SK-N-SH (cell line): Measurements from ENCODE around the gene KLK12. TPM values are rescaled to one million over a fixed set of nuclear protein-coding genes. Genes with fewer than 3 reads are reported as not detected.

ENCODE experiments used
- CTCF ChIA-PET: fragments of 300-600, 350-600 bp; formaldehyde crosslinking; extraction: SDS; loops from one replicate; lab custom pipeline; 2021; lab: Yijun Ruan, JAX
- POLR2A ChIA-PET: fragments of 350-600 bp; sonication (Branson Sonifier 250); formaldehyde crosslinking; extraction: SDS; loops from one replicate; lab custom pipeline; 2020; ENCODE audit warnings: antibody characterized with exemption, inconsistent platforms; lab: Yijun Ruan, JAX
- DNase-seq: peaks from one replicate; pipeline ENCODE4 v3.0.0; 2012
- H2AFZ ChIP-seq: fragments of 200-600 bp; sonication (generic); 2 replicates; pipeline ENCODE4 v1.8.1; 2016; ENCODE audit warnings: antibody characterized with exemption, mild to moderate bottlenecking, low read depth
- H3F3A ChIP-seq: fragments of 200-600 bp; sonication (generic); replicated peaks from 2 replicates; pipeline ENCODE3; 2016; ENCODE audit warnings: antibody characterized with exemption, mild to moderate bottlenecking; ENCODE audit not compliant: insufficient read depth
- H3K27ac ChIP-seq, 2 experiments: fragments of 200-500 bp in 1 of 2; fragments of 200-600 bp in 1 of 2; sonication (Bioruptor generic) in 1 of 2; sonication (generic), shearing (Covaris generic) in 1 of 2; 2 replicates each; pipeline versions ENCODE4 v1.5.1 to v1.6.1; 2014 to 2016; ENCODE audit warnings: low read depth in 2 of 2, inconsistent platforms in 1 of 2, low read length in 1 of 2, mild to moderate bottlenecking in 1 of 2, mixed read lengths in 1 of 2
- H3K27me3 ChIP-seq: fragments of 200-600 bp; sonication (generic), shearing (Covaris generic); 2 replicates; pipeline ENCODE4 v1.6.1; 2016; ENCODE audit warnings: mixed run types; ENCODE audit not compliant: insufficient read depth
- H3K36me3 ChIP-seq, 2 experiments: fragments of 200-500 bp in 1 of 2; fragments of 200-600 bp in 1 of 2; sonication (Bioruptor generic) in 1 of 2; sonication (generic) in 1 of 2; replicated peaks in 1 of 2; 2 replicates each; pipeline versions ENCODE3 to v1.5.1; 2014 to 2016; ENCODE audit warnings: low read length in 1 of 2, mild to moderate bottlenecking in 1 of 2; ENCODE audit not compliant: insufficient read depth in 2 of 2, control insufficient read depth in 1 of 2
- H3K4me1 ChIP-seq, 2 experiments: fragments of 200-500 bp in 1 of 2; fragments of 200-600 bp in 1 of 2; sonication (Bioruptor generic) in 1 of 2; sonication (generic), shearing (Covaris generic) in 1 of 2; 2 replicates each; pipeline versions ENCODE4 v1.5.1 to v1.6.1; 2014 to 2016; ENCODE audit warnings: low read depth in 1 of 2, low read length in 1 of 2, mixed run types in 1 of 2; ENCODE audit not compliant: insufficient read depth in 2 of 2, control insufficient read depth in 1 of 2
- H3K4me2 ChIP-seq: fragments of 200-600 bp; sonication (generic), shearing (Covaris generic); 2 replicates; pipeline ENCODE4 v1.6.1; 2017; ENCODE audit warnings: mixed run types
- H3K4me3 ChIP-seq, 2 experiments: fragments of 200-500 bp in 1 of 2; fragments of 200-600 bp in 1 of 2; sonication (Bioruptor generic) in 1 of 2; sonication (generic), shearing (Covaris generic) in 1 of 2; 2 replicates each; pipeline versions ENCODE4 v1.5.1 to v1.8.1; 2014 to 2016; ENCODE audit warnings: low read depth in 2 of 2, inconsistent platforms in 1 of 2, low read length in 1 of 2, mild to moderate bottlenecking in 1 of 2, mixed read lengths in 1 of 2, moderate library complexity in 1 of 2
- H3K79me2 ChIP-seq: fragments of 200-600 bp; sonication (generic); 2 replicates; pipeline ENCODE4 v1.8.1; 2017; ENCODE audit warnings: mild to moderate bottlenecking; ENCODE audit not compliant: insufficient read depth
- H3K9ac ChIP-seq: fragments of 200-600 bp; sonication (generic); 2 replicates; pipeline ENCODE4 v1.6.1; 2017; ENCODE audit warnings: mixed run types
- H3K9me2 ChIP-seq: fragments of 200-600 bp; sonication (generic); 2 replicates; pipeline ENCODE4 v1.6.1; 2017; ENCODE audit warnings: mixed run types
- H3K9me3 ChIP-seq: fragments of 200-600 bp; sonication (generic); 2 replicates; pipeline ENCODE4 v1.6.1; 2017; ENCODE audit warnings: mixed run types, mild to moderate bottlenecking, moderate library complexity
- H4K20me1 ChIP-seq: fragments of 200-600 bp; sonication (generic); 2 replicates; pipeline ENCODE4 v1.6.1; 2017; ENCODE audit warnings: mild to moderate bottlenecking, mixed run types; ENCODE audit not compliant: insufficient read depth
- CTCF ChIP-seq: fragments of 200-600 bp; sonication (generic); IDR thresholded peaks from 2 replicates; pipeline ENCODE4 v1.6.1; 2017; ENCODE audit warnings: antibody characterized with exemption, mild to moderate bottlenecking, moderate library complexity
- ELF1 ChIP-seq: IDR thresholded peaks from 2 replicates; pipeline ENCODE4 v1.4.0; 2012
- EP300 ChIP-seq, 2 experiments: IDR thresholded peaks; 2 replicates each; pipeline versions ENCODE4 v1.4.0 to v1.6.1; 2012; ENCODE audit warnings: borderline replicate concordance in 1 of 2, low read depth in 1 of 2, low read length in 1 of 2
- FOXM1 ChIP-seq: IDR thresholded peaks from 2 replicates; pipeline ENCODE4 v1.4.0; 2012; ENCODE audit warnings: low read depth, mild to moderate bottlenecking
- IRF3 ChIP-seq: fragments of 150-350 bp; IDR thresholded peaks from 2 replicates; pipeline ENCODE4 v1.6.1; 2016; ENCODE audit warnings: mild to moderate bottlenecking, low read depth, low read length
- JUND ChIP-seq: IDR thresholded peaks from 2 replicates; pipeline ENCODE4 v1.4.0; 2012
- MEF2A ChIP-seq: IDR thresholded peaks from 2 replicates; pipeline ENCODE4 v1.4.0; 2012; ENCODE audit warnings: low read depth, borderline replicate concordance
- MXI1 ChIP-seq: IDR thresholded peaks from 2 replicates; pipeline ENCODE4 v1.6.1; 2012; ENCODE audit warnings: mild to moderate bottlenecking, low read depth, low read length, improper control_type of control experiment
- NFIC ChIP-seq: IDR thresholded peaks from 2 replicates; pipeline ENCODE4 v1.4.0; 2012; ENCODE audit warnings: borderline replicate concordance
- RAD21 ChIP-seq: IDR thresholded peaks from 2 replicates; pipeline ENCODE4 v1.6.1; 2012; ENCODE audit warnings: mild to moderate bottlenecking, low read length
- RCOR1 ChIP-seq: fragments of 150-350 bp; IDR thresholded peaks from 2 replicates; pipeline ENCODE4 v1.6.1; 2017; ENCODE audit warnings: antibody characterized with exemption, low read length
- RFX5 ChIP-seq: IDR thresholded peaks from 2 replicates; pipeline ENCODE4 v1.6.1; 2012; ENCODE audit warnings: mild to moderate bottlenecking, improper control_type of control experiment, low read length
- USF2 ChIP-seq: fragments of 150-350 bp; IDR thresholded peaks from 2 replicates; pipeline ENCODE4 v1.6.1; 2017; ENCODE audit warnings: antibody characterized with exemption, low read length, low read depth, borderline replicate concordance
- YY1 ChIP-seq: IDR thresholded peaks from 2 replicates; pipeline ENCODE4 v1.4.0; 2012; ENCODE audit warnings: low read depth, mild to moderate bottlenecking
- ZBTB33 ChIP-seq: IDR thresholded peaks from 2 replicates; pipeline ENCODE4 v1.4.0; 2012; ENCODE audit warnings: low read depth, borderline replicate concordance
- WGBS: methylation state at CpG from one replicate; pipeline ENCODE4 v1.1.6; 2017; ENCODE audit warnings: low lambda C conversion rate; 5-methylcytosine and 5-hydroxymethylcytosine counted together
- polyA plus RNA-seq, 3 experiments: library from polyadenylated mRNA; depleted of rRNA; stranded (reverse); fragments of >200 nt; gene quantifications; 2 replicates each; pipeline ENCODE4 v1.2.3, GENCODE V29; 2012

KLK12 gene
- polyA plus RNA-seq, 1 of the 3 experiments (the other 2 are of a cell fraction) = not detected

GRCh38 chr19:51081476-51081875 lies 46.7 kb upstream of the KLK12 start:
- Histone ChIP-seq H3K27me3 (peaks cover 26% of the 10 kb centered on the region; the same call in 1 of the 2 replicates), H3K36me3 (no peaks in the 10 kb centered on the region), H3K9me3 (no peaks in the 10 kb centered on the region), H3K27ac (no peak overlapping the region), H3K4me1 (no peaks in the 10 kb centered on the region), H2AFZ (no peak overlapping the region), H3K4me2 (no peak overlapping the region), H4K20me1 (no peaks in the 10 kb centered on the region), H3K4me3 (no peak overlapping the region), H3F3A (no peaks in the 10 kb centered on the region), H3K9me2 (no peaks in the 10 kb centered on the region), H3K79me2 (no peaks in the 10 kb centered on the region), H3K9ac (no peak overlapping the region)
- TF ChIP-seq RCOR1 (no peak), NFIC (no peak), ELF1 (no peak), FOXM1 (no peak), RFX5 (no peak), USF2 (no peak), EP300 (IDR thresholded peaks at IDR 0.05; ENCODE audit: borderline replicate concordance in 1 of 2, low read depth in 1 of 2, low read length in 1 of 2) (no peak), JUND (no peak), MEF2A (no peak), YY1 (no peak), CTCF (no peak), MXI1 (no peak), ZBTB33 (no peak), IRF3 (no peak), RAD21 (no peak)
- CTCF ChIA-PET = interaction anchor here (1.0 to 1.9 kb wide), 3 partner anchors 15 to 60 kb away, joined by 3 to 6 read pairs (median 4); no protein-coding TSS in a partner anchor
- WGBS = 7% methylated on average over 5 of the region's 14 CpGs
- DNase-seq = no peak
- POLR2A ChIA-PET = no interaction called here
